Fibroblast of skin of left biceps (primary cell): ENCODE results near the gene OTOL1.
"Not testable (repeated sequence)": the region's sequence is repeated elsewhere in the genome, so short reads cannot be mapped to it uniquely, and the experiment has no call there.

Experiments
- DNase-seq, 2 experiments: peaks; one replicate each; pipeline ENCODE4 v3.0.0-alpha.2; 2013; ENCODE audit warnings: low read depth in 2 of 2

Gene OTOL1

GRCh38 chr3:161496508-161496907 is at the start of gene OTOL1:
OTOL1 (plus strand) TSS chr3:161496808; CDS start chr3:161496808, 0 bp downstream.
- DNase-seq = no peak

GRCh38 chr3:161449785-161450184 is 46.8 kb upstream of the OTOL1 start:
- DNase-seq = no peak

GRCh38 chr3:161452179-161452578 is 44.4 kb upstream of the OTOL1 start:
- DNase-seq = no peak

- DNase-seq = no peak
Observed at GRCh38 chr3:161454615-161455014, 42.0 kb upstream of the OTOL1 start.

GRCh38 chr3:161455962-161456361 is 40.6 kb upstream of the OTOL1 start:
- no peak for DNase-seq

GRCh38 chr3:161462138-161462537 is 34.5 kb upstream of the OTOL1 start:
- DNase-seq = no peak

- no peak for DNase-seq
Observed at GRCh38 chr3:161471211-161471610, 25.4 kb upstream of the OTOL1 start.

- no peak for DNase-seq
Observed at GRCh38 chr3:161474139-161474538, 22.5 kb upstream of the OTOL1 start.

- no peak for DNase-seq
Observed at GRCh38 chr3:161474741-161475140, 21.9 kb upstream of the OTOL1 start.

- no peak for DNase-seq
Observed at GRCh38 chr3:161475206-161475605, 21.4 kb upstream of the OTOL1 start.

- no peak for DNase-seq
Observed at GRCh38 chr3:161475905-161476304, 20.7 kb upstream of the OTOL1 start.

GRCh38 chr3:161484226-161484625 is 12.4 kb upstream of the OTOL1 start:
- DNase-seq = no peak

- not testable (repeated sequence) for DNase-seq
Observed at GRCh38 chr3:161488284-161488683, 8.3 kb upstream of the OTOL1 start.

GRCh38 chr3:161489395-161489794 is 7.2 kb upstream of the OTOL1 start:
- DNase-seq = no peak

GRCh38 chr3:161490845-161491244 is 5.8 kb upstream of the OTOL1 start:
- DNase-seq = not testable (repeated sequence)

GRCh38 chr3:161498259-161498921 is 1.8 kb downstream of the OTOL1 start:
- no peak for DNase-seq

- DNase-seq = no peak
Observed at GRCh38 chr3:161500068-161500796, 3.6 kb downstream of the OTOL1 start.

GRCh38 chr3:161503271-161503670 is 6.7 kb downstream of the OTOL1 start:
- DNase-seq = no peak

GRCh38 chr3:161508852-161509477 is 12.4 kb downstream of the OTOL1 start:
- DNase-seq = no peak

- DNase-seq = no peak
Observed at GRCh38 chr3:161510510-161511260, 14.1 kb downstream of the OTOL1 start.

- no peak for DNase-seq
Observed at GRCh38 chr3:161523916-161524315, 27.3 kb downstream of the OTOL1 start.

- no peak for DNase-seq
Observed at GRCh38 chr3:161531930-161532329, 35.3 kb downstream of the OTOL1 start.
